GM19397 (cell line): ENCODE results near the gene PAK5.

Experiments used
- ATAC-seq: cut with Tn5 transposase; IDR thresholded peaks from one replicate; pipeline ENCODE4 v1.9.1; 2021; ENCODE audit warnings: mild to moderate bottlenecking, moderate library complexity; ENCODE audit not compliant: unreplicated experiment

Gene PAK5

DNA sequence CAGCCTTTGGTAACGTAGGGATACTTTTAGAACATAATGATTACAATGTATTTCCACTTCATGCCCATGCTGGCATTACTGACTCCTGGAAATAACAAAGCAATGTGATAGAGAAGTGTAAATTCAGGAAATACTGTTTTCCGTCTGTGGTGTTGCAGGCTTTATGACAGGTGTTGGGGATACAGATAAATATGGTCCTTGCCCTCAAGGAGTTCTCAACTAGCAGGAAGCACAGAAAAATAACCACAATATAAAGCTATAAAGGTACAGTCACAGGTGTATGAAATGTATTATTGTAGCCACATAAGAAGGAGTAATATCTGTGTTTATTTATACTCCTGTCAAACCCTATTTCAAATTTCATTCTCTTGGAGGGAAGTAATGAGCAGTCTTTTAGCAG lies 337.4 kb downstream of the PAK5 start:
- no peak for ATAC-seq

GRCh38 chr20:9500121-9500520 lies 338.8 kb downstream of the PAK5 start:
- ATAC-seq, result peak; percentile 61

DNA sequence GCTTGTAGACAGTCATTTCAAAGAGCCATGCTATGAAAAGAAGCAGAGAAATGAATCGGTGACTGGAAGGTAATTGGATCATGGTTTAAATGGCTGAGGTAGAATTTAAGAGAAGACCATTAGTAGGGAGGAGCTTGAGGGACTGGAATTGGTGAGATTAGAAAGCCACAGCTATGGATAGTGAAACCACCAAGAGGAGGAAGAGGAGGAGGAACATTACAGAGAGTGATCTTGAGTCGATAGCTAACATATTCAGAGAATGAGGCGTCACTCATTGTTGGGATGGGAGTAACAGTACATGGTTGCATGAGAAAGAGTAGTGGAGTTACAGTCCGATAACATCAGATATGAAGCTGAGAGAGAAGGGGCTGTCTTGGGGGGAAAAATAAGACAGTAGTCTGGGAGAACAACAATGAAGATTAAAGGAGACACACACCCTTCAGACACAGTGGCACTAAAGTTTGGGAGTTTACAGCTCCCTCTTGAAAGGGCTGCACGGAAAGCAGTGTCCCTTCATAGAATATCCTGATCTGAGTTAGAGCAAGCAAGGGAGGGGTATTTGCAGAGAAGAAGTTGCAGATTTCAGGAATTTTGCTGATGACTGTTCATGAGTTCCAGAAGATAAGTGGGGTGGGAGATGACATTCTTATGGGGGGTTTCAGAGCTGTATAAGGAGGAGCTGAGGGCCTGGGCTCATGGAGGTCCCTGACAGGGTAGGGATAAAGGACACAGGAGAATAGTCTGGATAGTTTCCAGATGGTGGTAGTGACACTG lies 339.6 kb downstream of the PAK5 start:
- no peak for ATAC-seq

DNA sequence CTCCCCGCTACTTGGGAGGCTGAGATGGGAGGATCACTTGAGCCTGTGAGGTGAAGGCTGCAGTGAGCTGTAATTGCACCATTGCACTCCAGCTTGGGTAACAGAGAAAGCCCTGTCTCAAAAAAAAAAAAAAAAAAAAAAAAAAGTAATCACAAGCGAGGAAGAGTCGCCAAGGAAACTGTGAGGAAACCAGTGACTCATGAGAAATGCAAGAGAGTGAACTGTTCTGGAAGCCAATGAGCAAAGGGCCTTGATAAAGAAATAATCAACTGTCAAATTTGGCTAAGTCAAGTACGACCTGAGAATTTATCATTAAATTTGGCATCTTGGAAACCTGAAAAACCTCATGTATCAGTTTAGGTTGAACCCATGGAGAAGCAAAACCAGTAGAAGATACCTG lies 340.6 kb downstream of the PAK5 start:
- no peak for ATAC-seq

GRCh38 chr20:9496155-9496554 lies 342.7 kb downstream of the PAK5 start:
- ATAC-seq, result no peak

GRCh38 chr20:9495701-9496100 lies 343.2 kb downstream of the PAK5 start:
- ATAC-seq, result no peak

DNA sequence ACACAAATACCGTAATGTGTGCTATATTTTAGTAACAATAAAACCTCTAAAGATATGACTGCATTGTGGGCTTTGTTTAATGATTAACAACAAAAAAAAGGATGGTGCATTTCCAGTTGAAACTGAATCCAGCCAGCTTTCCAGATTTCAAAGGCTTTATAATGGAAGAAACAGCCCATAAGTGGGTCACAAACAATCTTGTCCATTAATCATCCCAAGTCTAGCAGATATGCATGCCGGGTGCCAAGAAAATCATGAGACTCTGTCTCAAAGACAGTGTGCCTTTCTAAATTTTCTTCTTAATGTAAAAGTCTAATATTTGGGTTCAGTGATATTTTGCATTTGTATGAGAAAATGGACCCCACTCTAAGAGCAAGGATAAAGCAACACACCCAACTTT lies 345.1 kb downstream of the PAK5 start:
- no peak for ATAC-seq

GRCh38 chr20:9492067-9492466 lies 346.8 kb downstream of the PAK5 start:
- no peak for ATAC-seq

- ATAC-seq, result no peak
These were observed 347.6 kb downstream of the PAK5 start for GRCh38 chr20:9491324-9491723.

DNA sequence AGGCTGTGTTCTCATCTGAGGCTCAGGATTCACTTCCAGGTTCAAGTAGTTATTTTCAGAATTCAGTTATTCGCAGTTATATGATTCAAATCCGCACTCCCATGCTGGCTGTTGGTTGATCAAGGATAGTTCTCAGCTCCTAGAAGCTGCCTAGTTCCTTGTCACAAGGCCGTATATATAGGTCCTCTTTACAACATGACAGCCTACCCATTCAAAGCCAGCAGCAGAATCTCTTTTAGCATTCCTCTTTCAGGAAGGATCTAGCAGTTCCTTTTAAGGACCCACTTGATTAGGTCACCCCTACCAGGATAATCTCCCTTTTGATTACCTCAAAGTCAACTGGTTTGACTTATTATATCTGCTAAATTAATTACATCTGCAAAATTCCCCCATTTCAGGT lies 348.2 kb downstream of the PAK5 start:
- no peak for ATAC-seq

DNA sequence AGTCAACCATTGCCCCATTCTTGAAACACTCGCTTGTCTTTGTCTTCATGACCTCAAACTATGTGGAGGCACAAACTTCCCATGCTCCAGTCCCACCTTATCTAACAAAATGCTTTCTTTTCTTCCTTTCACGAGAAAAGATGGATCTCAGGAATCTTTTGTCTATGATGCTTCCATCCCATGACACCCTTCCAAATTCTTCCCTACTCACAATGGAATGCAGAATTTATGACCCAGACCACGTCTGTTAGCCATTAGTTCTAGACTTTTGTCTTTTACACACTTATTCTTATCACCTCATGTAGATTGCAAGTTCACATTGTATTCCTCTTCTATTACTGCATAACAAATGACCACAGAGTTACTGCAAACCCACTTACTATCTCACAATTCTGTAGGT lies 348.7 kb downstream of the PAK5 start:
- ATAC-seq, result no peak

DNA sequence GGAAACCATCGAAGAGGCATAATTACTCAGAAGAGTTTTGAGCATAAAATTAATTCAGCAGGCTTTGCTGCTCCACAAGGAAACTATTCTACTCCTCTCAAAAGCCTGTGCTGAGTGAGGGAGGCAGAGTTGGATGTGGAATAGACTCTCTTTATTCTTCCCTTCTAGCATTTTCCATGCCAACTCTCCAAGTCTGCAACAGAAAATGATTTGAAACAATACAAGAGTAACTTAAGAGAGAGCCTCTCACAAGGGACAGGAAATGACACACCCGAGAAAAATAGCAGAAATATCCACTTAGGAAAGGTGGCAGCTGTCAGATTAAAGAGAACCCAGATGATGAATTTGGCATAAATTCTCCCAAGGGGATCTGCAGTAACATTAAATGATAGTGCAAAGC lies 350.8 kb downstream of the PAK5 start:
- ATAC-seq, result no peak
